ENCODE data around the gene ZNF521. TPM values are rescaled to one million over a fixed set of nuclear protein-coding genes. Genes with fewer than 3 reads are reported as not detected.

Gene ZNF521
- total RNA-seq, 2 experiments from 2014 or later = not detected

GRCh38 chr18:25103468-25104155, 248.4 kb downstream of the ZNF521 start:
- Mint-ChIP-seq H3K4me1 (no peaks in the 10 kb centered on the region), H3K36me3 (no peaks in the 10 kb centered on the region), H3K9me3 (no peaks in the 10 kb centered on the region), H3K4me3 (no peak overlapping the region), H3K27ac (no peak overlapping the region), H3K27me3 (no peaks in the 10 kb centered on the region)
- DNase-seq = no peak

- H3K27ac Mint-ChIP-seq = no peak overlapping the region
- no peaks in the 10 kb centered on the region for H3K4me1 Mint-ChIP-seq
- H3K27me3 Mint-ChIP-seq = no peaks in the 10 kb centered on the region
- DNase-seq = no peak
- no peaks in the 10 kb centered on the region for H3K9me3 Mint-ChIP-seq
- H3K36me3 Mint-ChIP-seq = no peaks in the 10 kb centered on the region
- H3K4me3 Mint-ChIP-seq = no peak overlapping the region
Observed at GRCh38 chr18:25102662-25103061, 249.3 kb downstream of the ZNF521 start.

- no peaks in the 10 kb centered on the region for H3K36me3 Mint-ChIP-seq
Observed at GRCh38 chr18:25100418-25100817, 251.5 kb downstream of the ZNF521 start.

GRCh38 chr18:25099895-25100294, 252.1 kb downstream of the ZNF521 start:
- no peaks in the 10 kb centered on the region for H3K4me1 Mint-ChIP-seq
- no peaks in the 10 kb centered on the region for H3K9me3 Mint-ChIP-seq
- no peaks in the 10 kb centered on the region for H3K27me3 Mint-ChIP-seq
- DNase-seq = no peak
- no peak overlapping the region for H3K4me3 Mint-ChIP-seq
- H3K27ac Mint-ChIP-seq = no peak overlapping the region
- H3K36me3 Mint-ChIP-seq = no peaks in the 10 kb centered on the region

More at GRCh38 chr18:25100418-25100817, 251.5 kb downstream of the ZNF521 start:
- H3K4me3 Mint-ChIP-seq = no peak overlapping the region
- no peaks in the 10 kb centered on the region for H3K27me3 Mint-ChIP-seq
- no peaks in the 10 kb centered on the region for H3K4me1 Mint-ChIP-seq
- no peak for DNase-seq
- H3K9me3 Mint-ChIP-seq = no peaks in the 10 kb centered on the region
- H3K27ac Mint-ChIP-seq = no peak overlapping the region

GRCh38 chr18:25097569-25098056, 254.4 kb downstream of the ZNF521 start:
- no peaks in the 10 kb centered on the region for H3K9me3 Mint-ChIP-seq
- H3K4me3 Mint-ChIP-seq = no peak overlapping the region
- no peak for DNase-seq
- no peaks in the 10 kb centered on the region for H3K27me3 Mint-ChIP-seq
- H3K27ac Mint-ChIP-seq = no peak overlapping the region
- no peaks in the 10 kb centered on the region for H3K36me3 Mint-ChIP-seq
- H3K4me1 Mint-ChIP-seq = no peaks in the 10 kb centered on the region

- H3K36me3 Mint-ChIP-seq = no peaks in the 10 kb centered on the region
- H3K27ac Mint-ChIP-seq = no peak overlapping the region
- H3K4me1 Mint-ChIP-seq = no peaks in the 10 kb centered on the region
- H3K27me3 Mint-ChIP-seq = no peaks in the 10 kb centered on the region
- H3K4me3 Mint-ChIP-seq = no peak overlapping the region
- DNase-seq = no peak
- H3K9me3 Mint-ChIP-seq = no peaks in the 10 kb centered on the region
Observed at GRCh38 chr18:25097057-25097456, 254.9 kb downstream of the ZNF521 start.

GRCh38 chr18:25093141-25093540, 258.8 kb downstream of the ZNF521 start:
- Mint-ChIP-seq H3K9me3 (no peaks in the 10 kb centered on the region), H3K36me3 (no peaks in the 10 kb centered on the region), H3K27me3 (no peaks in the 10 kb centered on the region), H3K4me3 (no peak overlapping the region), H3K27ac (no peak overlapping the region), H3K4me1 (no peaks in the 10 kb centered on the region)
- DNase-seq = no peak

- Mint-ChIP-seq H3K4me3 (no peak overlapping the region), H3K9me3 (no peaks in the 10 kb centered on the region), H3K36me3 (no peaks in the 10 kb centered on the region), H3K4me1 (no peaks in the 10 kb centered on the region), H3K27ac (no peak overlapping the region), H3K27me3 (no peaks in the 10 kb centered on the region)
- no peak for DNase-seq
Observed at GRCh38 chr18:25089470-25089869, 262.5 kb downstream of the ZNF521 start.

GRCh38 chr18:25086876-25087275, 265.1 kb downstream of the ZNF521 start:
- H3K27me3 Mint-ChIP-seq = no peaks in the 10 kb centered on the region
- H3K4me3 Mint-ChIP-seq = no peak overlapping the region
- H3K36me3 Mint-ChIP-seq = no peaks in the 10 kb centered on the region
- no peak overlapping the region for H3K27ac Mint-ChIP-seq
- no peaks in the 10 kb centered on the region for H3K9me3 Mint-ChIP-seq
- H3K4me1 Mint-ChIP-seq = no peaks in the 10 kb centered on the region
- no peak for DNase-seq

GRCh38 chr18:25081001-25081400, 271.0 kb downstream of the ZNF521 start:
- DNase-seq = no peak
- Mint-ChIP-seq H3K36me3 (no peaks in the 10 kb centered on the region), H3K9me3 (no peaks in the 10 kb centered on the region), H3K27ac (no peak overlapping the region), H3K4me1 (no peaks in the 10 kb centered on the region), H3K4me3 (no peak overlapping the region), H3K27me3 (no peaks in the 10 kb centered on the region)

- no peaks in the 10 kb centered on the region for H3K4me1 Mint-ChIP-seq
- no peak for DNase-seq
- H3K27me3 Mint-ChIP-seq = no peaks in the 10 kb centered on the region
- no peak overlapping the region for H3K4me3 Mint-ChIP-seq
- no peaks in the 10 kb centered on the region for H3K9me3 Mint-ChIP-seq
- no peak overlapping the region for H3K27ac Mint-ChIP-seq
- H3K36me3 Mint-ChIP-seq = no peaks in the 10 kb centered on the region
Observed at GRCh38 chr18:25080211-25080610, 271.8 kb downstream of the ZNF521 start.

GRCh38 chr18:25077944-25078723, 273.8 kb downstream of the ZNF521 start:
- Mint-ChIP-seq H3K9me3 (no peaks in the 10 kb centered on the region), H3K27ac (no peak overlapping the region), H3K27me3 (no peaks in the 10 kb centered on the region), H3K4me1 (no peaks in the 10 kb centered on the region), H3K36me3 (no peaks in the 10 kb centered on the region), H3K4me3 (no peak overlapping the region)
- no peak for DNase-seq

- H3K27ac Mint-ChIP-seq = no peak overlapping the region
- H3K4me1 Mint-ChIP-seq = no peaks in the 10 kb centered on the region
- no peak overlapping the region for H3K4me3 Mint-ChIP-seq
- H3K36me3 Mint-ChIP-seq = no peaks in the 10 kb centered on the region
- no peaks in the 10 kb centered on the region for H3K27me3 Mint-ChIP-seq
- DNase-seq = no peak
- H3K9me3 Mint-ChIP-seq = no peaks in the 10 kb centered on the region
Observed at GRCh38 chr18:25077038-25077943, 274.7 kb downstream of the ZNF521 start.

GRCh38 chr18:25075783-25076182, 276.2 kb downstream of the ZNF521 start:
- H3K36me3 Mint-ChIP-seq = no peaks in the 10 kb centered on the region
- no peaks in the 10 kb centered on the region for H3K9me3 Mint-ChIP-seq
- H3K4me1 Mint-ChIP-seq = no peaks in the 10 kb centered on the region
- H3K4me3 Mint-ChIP-seq = no peak overlapping the region
- DNase-seq = no peak
- H3K27me3 Mint-ChIP-seq = no peaks in the 10 kb centered on the region
- H3K27ac Mint-ChIP-seq = no peak overlapping the region

GRCh38 chr18:25075331-25075730, 276.6 kb downstream of the ZNF521 start:
- Mint-ChIP-seq H3K27me3 (no peaks in the 10 kb centered on the region), H3K9me3 (no peaks in the 10 kb centered on the region), H3K4me3 (no peak overlapping the region), H3K36me3 (no peaks in the 10 kb centered on the region), H3K4me1 (no peaks in the 10 kb centered on the region), H3K27ac (no peak overlapping the region)
- no peak for DNase-seq
